ENCODE measurements around the gene PAM16. TPM values are rescaled to one million over a fixed set of nuclear protein-coding genes. Genes with fewer than 3 reads are reported as not detected.

PAM16 gene
- total RNA-seq, 1 donor from 2014 or later = 33.5 TPM

DNA sequence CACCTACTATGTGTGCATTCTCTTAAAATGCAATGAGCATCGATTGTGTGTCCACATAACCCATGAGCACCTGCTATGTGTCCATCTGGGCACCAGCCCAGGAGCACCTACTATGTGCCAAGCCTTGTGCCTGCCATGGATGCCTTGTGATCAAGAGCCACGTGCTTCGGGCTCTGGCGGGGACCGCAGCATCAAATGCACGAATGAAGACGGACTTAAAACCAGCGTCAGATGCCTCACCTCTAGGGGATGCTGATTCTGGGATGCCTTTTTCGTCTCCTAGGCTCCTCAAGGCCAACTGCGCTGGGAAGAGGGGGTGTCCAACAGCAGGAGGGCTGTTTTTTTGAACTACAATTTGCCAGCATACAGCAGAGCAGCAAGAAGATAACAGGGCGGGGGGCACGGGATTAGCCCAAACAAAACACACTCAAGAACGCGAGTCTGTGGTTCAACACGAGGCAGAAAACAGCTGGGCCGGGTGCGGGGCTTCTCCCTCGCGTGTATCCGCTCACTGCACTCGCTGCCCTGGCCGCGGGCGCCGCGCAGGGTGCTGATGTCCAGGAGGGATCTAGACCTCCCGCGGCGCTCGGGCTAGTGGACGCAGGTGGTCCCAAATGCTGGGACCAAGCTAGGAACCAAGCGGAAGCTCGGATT lies 36.5 kb downstream of the PAM16 start:
- peak overlapping the region; percentile 72 for H3K4me3 Mint-ChIP-seq (ENCODE audit: low read depth)
- no peaks in the 10 kb centered on the region for H3K27me3 Mint-ChIP-seq

DNA sequence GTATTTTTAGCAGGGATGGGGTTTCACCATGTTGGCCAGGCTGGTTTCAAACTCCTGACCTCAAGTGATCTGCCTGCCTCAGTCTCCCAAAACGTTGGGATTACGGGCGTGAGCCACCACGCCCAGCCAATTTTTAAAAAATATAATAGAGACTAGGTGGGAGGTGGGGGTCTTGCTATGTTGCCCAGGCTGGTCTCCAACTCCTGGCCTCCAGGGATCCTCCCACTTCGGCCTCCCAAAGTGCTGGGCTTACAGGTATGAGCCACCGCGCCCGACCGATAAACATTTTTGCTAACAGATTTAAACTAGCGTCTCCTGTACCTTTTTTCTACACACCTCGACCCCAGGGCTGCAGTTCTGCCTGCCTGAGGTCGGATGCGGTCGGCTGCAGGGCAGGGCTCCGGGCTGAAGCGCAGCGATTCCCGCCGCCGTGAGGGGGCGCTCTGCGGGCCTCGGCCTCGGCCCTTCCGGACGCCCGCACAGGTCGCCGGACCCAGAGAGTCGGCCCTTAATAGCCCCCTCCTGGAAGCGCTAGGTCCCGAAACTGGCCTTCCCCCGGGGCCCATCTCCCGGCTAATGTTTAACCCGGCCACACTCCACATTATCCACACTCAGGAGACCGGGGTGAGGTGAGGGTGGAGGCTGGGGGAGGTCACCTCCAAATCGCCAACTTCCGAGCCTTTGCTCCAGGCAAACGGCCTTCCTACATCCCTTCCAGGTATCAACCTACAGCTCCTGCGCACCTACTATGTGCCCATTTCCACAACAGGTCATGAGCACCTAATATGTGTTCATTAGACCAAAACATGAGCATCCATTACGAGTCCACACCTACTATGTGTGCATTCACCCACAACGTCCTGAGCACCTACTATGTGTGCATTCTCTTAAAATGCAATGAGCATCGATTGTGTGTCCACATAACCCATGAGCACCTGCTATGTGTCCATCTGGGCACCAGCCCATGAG lies 37.3 kb downstream of the PAM16 start:
- H3K27me3 Mint-ChIP-seq = no peaks in the 10 kb centered on the region
- H3K4me3 Mint-ChIP-seq (ENCODE audit: low read depth) = peak overlapping the region; percentile 72
- TF ChIP-seq CTCF (IDR thresholded peaks at IDR 0.05; ENCODE audit: unreplicated experiment) = peak; percentile 86
- H3K4me1 Mint-ChIP-seq (ENCODE audit: low read depth) = peaks cover 10% of the 10 kb centered on the region
- H3K9me3 Mint-ChIP-seq (ENCODE audit: low read depth) = no peaks in the 10 kb centered on the region
- DNase-seq (ENCODE audit: low spot score, unreplicated experiment) = peak; percentile 77
- no peaks in the 10 kb centered on the region for H3K36me3 Mint-ChIP-seq (ENCODE audit: insufficient read depth)
- H3K27ac Mint-ChIP-seq = peak overlapping the region; percentile 90

More for the DNA sequence above, 36.5 kb downstream of the PAM16 start:
- no peak for TF ChIP-seq CTCF (IDR thresholded peaks at IDR 0.05; ENCODE audit: unreplicated experiment)
- H3K9me3 Mint-ChIP-seq (ENCODE audit: low read depth) = no peaks in the 10 kb centered on the region
- no peak for DNase-seq (ENCODE audit: low spot score, unreplicated experiment)
- peak overlapping the region; percentile 94 for H3K27ac Mint-ChIP-seq
- peaks cover 10% of the 10 kb centered on the region for H3K4me1 Mint-ChIP-seq (ENCODE audit: low read depth)
- no peaks in the 10 kb centered on the region for H3K36me3 Mint-ChIP-seq (ENCODE audit: insufficient read depth)

DNA sequence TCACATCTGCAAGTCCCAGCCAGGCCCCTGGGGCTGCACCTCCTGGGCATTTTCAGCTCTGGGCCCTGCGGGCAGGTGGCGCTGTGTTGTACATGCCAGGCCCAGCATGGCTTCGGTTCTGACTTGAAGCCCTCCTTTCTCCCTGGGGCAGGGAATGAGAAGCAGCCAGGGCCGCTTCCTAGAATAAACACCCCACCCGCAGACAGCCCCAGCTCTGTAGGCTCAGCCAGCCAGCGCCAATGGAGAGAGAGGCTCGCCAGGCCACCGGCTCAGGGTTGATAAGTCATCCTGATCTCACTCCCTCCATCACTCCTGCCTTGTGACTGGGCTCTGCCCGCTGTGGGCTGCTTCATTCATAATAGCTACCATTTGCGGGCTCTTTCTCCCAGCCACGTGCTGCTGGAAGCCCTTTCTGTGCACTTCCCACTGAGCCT lies 41.3 kb downstream of the PAM16 start:
- H3K4me1 Mint-ChIP-seq (ENCODE audit: low read depth) = peaks cover 10% of the 10 kb centered on the region
- H3K9me3 Mint-ChIP-seq (ENCODE audit: low read depth) = no peaks in the 10 kb centered on the region
- H3K27ac Mint-ChIP-seq = no peak overlapping the region
- H3K27me3 Mint-ChIP-seq = no peaks in the 10 kb centered on the region
- DNase-seq (ENCODE audit: low spot score, unreplicated experiment) = peak; percentile 70
- no peak overlapping the region for H3K4me3 Mint-ChIP-seq (ENCODE audit: low read depth)
- H3K36me3 Mint-ChIP-seq (ENCODE audit: insufficient read depth) = peaks cover 1% of the 10 kb centered on the region
- peak; percentile 74 for TF ChIP-seq CTCF (IDR thresholded peaks at IDR 0.05; ENCODE audit: unreplicated experiment)

DNA sequence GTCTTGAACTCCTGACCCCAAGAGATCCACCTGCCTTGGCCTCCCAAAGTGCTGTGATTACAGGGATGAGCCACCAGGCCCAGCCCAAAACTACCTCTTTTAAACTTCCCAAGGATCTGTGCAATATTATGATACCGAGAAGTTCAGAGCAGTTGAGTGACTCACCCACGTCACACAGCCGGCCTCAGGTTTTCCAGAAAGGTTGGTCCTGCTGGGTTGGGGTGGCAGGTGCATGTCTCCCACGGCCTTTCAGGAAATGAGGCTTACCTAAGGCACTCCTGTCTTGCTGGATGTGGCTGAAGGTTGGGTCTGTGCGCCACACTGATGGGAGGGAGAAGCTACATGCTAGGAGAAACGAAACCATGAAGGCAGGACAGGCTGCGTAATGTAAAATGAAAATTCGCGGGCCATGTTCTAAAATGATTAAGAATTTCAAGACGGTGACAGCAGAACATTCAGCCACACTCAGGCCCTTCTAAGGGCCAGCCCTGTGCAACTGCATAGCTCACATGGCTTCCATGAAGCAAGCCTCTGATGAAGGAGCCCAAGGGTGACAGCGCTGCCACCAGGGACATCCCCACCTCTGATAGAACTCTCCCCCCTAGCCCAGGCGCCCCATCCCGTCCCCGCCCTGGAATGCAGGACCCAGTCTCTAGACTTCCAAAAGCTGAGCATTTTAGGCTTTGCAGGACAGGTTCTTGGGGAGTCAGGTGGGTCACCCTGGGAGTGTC lies 41.9 kb downstream of the PAM16 start:
- no peak for TF ChIP-seq CTCF (IDR thresholded peaks at IDR 0.05; ENCODE audit: unreplicated experiment)
- Mint-ChIP-seq H3K27ac (peak overlapping the region; percentile 33), H3K4me3 (ENCODE audit: low read depth) (peak overlapping the region; percentile 26), H3K4me1 (ENCODE audit: low read depth) (peaks cover 10% of the 10 kb centered on the region), H3K9me3 (ENCODE audit: low read depth) (no peaks in the 10 kb centered on the region), H3K36me3 (ENCODE audit: insufficient read depth) (peaks cover 1% of the 10 kb centered on the region), H3K27me3 (no peaks in the 10 kb centered on the region)
- no peak for DNase-seq (ENCODE audit: low spot score, unreplicated experiment)
